Suprapubic skin (tissue), 4 donors: ENCODE results near the gene PER1.

Source experiments
- POLR2A ChIP-seq, 2 donors: fragments of 450-650 bp; IDR thresholded peaks; one replicate each; pipeline ENCODE4 v1.6.1; 2017; ENCODE audit warnings: antibody characterized with exemption in 2 of 2, mild to moderate bottlenecking in 2 of 2, moderate library complexity in 2 of 2
- POLR2AphosphoS5 ChIP-seq, 3 donors: sonication (generic); formaldehyde crosslinking; IDR thresholded peaks; one replicate each; pipeline ENCODE4 v1.6.1; 2017; ENCODE audit warnings: antibody characterized with exemption in 3 of 3
- TF ChIP-seq, protein P1 (sequence below), 2 donors: fragments of 200-600 bp in 1 of 2; fragments of 450-650 bp in 1 of 2; sonication (generic) in 1 of 2; IDR thresholded peaks; one replicate each; pipeline ENCODE4 v1.5.1; 2016 to 2019; ENCODE audit warnings: antibody characterized with exemption in 2 of 2, mild to moderate bottlenecking in 1 of 2, moderate library complexity in 1 of 2

DNA sequence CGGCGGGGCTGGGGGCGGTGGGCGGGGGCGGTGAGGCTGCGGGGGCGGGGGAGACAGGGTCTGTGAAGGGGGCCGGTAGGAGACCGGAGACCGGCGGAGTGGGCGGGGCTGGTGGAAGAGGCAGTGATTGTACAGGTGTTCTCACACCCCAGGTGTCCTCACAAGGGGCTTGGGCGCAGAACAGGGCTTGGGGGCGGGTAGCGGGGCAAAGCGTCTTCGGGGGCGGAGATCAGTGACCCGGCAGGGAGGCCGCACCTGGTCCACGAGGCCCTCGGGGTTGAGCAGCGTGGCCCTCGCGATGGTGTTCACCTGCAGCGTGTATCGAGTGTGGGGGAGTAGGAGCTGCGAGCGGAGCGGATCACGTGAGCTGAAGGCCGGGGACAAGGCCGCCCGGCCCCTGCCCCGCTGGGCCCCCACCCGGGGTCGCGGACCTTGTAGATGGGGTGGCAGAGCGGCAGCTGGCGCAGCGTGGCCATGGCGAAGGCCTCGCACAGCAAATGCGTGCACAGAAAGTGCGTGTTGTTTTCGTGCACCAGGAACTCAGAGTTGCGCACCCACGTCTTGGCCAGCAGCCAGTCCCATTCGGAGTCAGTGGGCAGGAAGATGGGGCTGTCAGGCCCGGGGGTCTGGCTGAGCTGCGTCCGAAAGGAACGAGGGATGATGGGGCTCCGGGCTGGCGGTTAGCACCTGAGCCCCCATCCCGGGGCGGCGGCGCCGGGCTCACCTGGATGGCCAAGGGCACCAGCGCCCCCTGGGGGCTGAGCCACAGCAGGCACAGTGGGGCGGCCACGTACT is 42.3 kb downstream of the PER1 start:
- TF ChIP-seq POLR2A (IDR thresholded peaks at IDR 0.05) (no peak), POLR2AphosphoS5 (IDR thresholded peaks at IDR 0.05) (no peak)
- TF ChIP-seq, protein P1, sequence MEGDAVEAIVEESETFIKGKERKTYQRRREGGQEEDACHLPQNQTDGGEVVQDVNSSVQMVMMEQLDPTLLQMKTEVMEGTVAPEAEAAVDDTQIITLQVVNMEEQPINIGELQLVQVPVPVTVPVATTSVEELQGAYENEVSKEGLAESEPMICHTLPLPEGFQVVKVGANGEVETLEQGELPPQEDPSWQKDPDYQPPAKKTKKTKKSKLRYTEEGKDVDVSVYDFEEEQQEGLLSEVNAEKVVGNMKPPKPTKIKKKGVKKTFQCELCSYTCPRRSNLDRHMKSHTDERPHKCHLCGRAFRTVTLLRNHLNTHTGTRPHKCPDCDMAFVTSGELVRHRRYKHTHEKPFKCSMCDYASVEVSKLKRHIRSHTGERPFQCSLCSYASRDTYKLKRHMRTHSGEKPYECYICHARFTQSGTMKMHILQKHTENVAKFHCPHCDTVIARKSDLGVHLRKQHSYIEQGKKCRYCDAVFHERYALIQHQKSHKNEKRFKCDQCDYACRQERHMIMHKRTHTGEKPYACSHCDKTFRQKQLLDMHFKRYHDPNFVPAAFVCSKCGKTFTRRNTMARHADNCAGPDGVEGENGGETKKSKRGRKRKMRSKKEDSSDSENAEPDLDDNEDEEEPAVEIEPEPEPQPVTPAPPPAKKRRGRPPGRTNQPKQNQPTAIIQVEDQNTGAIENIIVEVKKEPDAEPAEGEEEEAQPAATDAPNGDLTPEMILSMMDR (IDR thresholded peaks at IDR 0.05) = peak; percentile 61 to 95
